CD4-positive, alpha-beta T cell treated with Interferon gamma for 1 hour (primary cell): ENCODE results near the gene TXNIP.
A peak's percentile ranks its signal among the peaks of the same experiment; 100 is the strongest.

Experiments
- DNase-seq: peaks from one replicate; pipeline ENCODE4 v3.0.0-alpha.2; 2020

TXNIP gene

DNA sequence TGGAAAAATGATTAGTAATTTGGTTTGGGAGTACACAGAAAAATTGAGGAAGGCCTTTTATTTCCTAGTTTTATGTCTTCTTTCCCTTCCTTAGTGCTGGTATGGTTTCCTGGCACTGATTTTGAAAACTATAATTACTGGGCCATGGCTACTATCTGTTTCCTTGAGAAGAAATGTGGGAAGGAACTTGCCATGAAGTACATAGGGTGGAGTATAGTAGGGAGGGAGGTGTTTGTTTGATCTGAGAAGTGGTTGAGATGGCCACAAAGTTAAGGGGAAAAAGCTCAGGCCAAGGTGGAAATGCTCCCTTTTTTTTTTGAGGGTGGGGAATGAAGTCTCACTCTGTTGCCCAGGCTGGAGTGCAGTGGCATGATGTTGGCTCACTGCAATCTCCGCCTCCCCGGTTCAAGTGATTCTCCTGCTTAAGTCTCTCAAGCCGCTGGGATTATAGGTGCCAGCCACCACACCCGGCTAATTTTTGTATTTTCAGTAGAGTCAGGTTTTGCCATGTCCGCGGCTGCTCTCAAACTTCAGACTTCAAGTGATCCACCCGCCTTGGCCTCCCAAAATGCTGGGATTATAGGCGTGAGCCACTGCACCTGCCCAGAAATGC, 13.9 kb upstream of the TXNIP start:
- no peak for DNase-seq

DNA sequence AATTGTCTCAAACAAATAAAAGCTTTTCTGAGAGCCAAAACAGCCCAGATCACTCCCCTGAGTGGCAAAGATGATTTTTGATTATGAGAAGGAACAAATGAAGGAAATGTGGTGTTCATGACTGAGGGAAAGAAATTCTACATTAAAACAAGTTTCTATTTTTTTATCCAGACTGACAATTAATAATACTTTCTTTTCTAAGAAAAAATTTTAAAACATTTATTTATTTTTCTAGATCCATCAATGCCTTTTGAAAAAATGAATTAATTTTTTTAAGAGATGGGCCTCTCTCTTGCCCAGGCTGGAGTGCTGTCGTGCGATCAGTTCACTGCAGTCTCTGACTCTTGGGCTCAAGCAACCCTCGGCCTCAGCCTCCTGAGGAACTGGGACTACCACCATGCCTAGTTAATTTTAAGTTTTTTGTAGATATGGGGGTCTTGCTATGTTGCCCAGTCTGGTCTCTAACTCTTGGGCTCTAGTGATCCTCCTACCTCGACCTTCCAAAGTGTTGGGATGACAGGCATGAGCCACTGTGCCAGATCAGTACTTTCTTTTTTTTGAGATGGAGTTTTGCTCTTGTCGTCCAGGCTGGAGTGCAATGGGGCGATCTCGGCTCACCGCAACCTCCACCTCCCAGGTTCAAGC, 11.2 kb upstream of the TXNIP start:
- DNase-seq, result no peak

DNA sequence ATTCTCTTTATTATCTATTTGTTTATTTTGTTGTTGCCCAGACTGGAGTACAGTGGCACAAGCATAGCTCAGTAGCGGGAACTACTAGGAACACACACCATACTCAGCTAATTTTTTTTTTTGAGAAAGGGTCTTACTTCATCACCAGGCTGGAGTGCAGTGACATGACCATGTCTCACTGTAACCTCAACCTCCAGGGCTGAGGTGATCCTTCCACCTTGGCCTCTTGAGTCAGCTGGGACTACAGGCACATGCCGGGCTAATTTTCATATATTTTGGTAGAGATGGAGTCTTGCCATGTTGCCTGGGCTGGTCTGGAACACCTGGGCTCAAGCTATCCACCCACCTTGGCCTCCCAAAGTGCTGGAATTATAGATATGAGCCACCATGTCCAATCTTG, 5.3 kb upstream of the TXNIP start:
- DNase-seq, result no peak

DNA sequence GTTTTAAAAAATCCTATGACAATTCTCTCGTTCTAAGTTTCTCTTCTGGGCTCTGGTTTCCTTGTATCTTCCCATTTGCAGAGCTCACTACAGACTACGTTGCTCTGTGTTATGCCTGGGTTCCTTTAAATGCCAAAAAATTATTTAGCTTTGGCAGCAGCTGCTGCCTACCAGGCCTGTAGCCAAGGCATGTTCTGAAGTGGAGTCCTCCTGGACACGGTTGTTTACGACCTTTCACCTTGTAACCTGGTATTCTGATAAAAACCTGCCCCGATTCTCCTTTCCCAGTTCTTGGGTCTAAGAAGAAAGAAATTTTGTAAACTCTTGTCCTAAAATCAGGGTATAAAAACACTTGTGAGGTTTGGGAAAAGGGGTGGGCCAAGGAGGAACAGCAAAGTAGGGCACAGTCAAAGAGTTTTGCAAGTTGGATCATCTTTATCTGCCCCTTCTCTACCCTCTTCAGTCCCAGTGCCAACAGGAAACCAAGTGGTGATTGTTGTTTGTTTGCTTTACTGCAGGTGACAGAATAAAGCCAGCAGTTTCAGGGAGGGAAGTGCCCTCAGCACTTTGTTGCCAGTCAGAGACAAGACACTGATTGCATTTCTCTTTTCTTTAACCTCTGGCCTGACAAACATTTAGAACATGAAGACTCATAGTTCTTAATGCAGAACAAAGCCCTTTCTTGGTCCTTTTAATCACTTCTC, 3.1 kb upstream of the TXNIP start:
- peak; percentile 47 for DNase-seq

DNA sequence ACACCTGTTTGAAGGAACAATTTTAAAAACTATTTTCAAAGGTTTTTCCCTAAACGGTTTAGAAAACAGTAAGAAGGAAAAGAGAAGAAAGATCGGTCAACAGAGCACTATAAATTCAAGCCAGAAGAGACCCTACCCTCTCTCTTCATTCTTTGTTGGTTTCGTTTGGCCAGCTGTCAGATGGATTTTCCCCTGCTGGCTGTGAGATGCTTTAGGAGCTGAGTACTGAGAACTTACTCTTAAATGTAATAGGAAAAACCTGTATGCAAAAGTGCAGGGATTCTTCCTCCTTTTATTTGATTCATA, 1.3 kb upstream of the TXNIP start:
- no peak for DNase-seq

DNA sequence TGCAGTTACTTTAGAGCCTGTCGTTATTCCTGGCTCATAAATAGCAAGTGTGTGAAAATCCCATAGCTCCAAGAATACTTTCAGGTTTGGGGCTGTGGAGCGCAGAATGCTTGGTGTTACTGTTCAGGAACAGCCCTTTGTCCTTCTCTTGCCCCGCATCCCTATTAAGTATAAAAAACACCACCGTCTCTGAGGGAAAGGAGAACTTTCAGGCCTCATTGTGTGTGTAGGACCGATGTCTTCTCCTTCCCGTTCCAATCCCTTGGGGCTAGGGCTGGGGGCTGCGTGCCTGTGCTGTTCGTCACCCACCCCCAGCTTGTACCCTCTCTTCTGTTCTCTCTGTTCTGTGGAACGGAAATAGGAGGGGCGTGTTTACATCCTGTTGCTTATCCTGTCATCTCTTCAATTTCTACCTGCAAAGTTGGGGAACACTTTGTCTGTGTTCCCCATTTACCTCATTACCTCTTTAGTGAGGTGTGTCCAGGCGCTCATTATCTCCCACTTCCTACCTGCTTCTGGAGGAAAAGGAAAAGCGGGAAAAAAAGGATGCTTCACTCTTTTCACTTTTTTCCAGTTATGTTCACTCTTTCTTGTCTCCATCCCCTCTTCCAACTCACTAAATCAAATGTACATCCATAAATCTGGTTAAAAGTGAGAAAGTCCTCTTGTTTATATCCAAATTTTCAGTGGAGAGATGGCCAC, 788 bp upstream of the TXNIP start:
- peak; percentile 66 for DNase-seq

DNA sequence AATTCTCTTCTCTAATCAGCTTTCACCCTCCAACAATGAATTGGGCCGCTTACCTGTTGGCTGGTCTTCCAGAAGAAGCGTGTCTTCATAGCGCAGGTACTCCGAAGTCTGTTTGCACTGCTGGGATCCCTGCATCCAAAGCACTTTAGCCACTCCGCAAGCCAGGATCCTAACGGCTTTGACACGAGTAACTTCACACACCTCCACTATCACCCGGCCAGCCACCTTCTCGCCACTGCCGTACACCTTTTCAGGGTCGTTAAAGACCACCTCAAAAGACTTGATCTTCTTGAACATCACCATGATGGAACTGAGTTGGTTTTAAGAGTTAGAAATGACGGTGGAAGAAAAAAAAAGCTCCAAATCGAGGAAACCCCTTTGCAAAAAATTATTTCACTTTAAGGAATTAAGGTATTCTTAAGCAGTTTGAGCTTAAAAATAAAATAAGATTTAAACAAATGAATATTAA, 381 bp downstream of the TXNIP start:
- no peak for DNase-seq

DNA sequence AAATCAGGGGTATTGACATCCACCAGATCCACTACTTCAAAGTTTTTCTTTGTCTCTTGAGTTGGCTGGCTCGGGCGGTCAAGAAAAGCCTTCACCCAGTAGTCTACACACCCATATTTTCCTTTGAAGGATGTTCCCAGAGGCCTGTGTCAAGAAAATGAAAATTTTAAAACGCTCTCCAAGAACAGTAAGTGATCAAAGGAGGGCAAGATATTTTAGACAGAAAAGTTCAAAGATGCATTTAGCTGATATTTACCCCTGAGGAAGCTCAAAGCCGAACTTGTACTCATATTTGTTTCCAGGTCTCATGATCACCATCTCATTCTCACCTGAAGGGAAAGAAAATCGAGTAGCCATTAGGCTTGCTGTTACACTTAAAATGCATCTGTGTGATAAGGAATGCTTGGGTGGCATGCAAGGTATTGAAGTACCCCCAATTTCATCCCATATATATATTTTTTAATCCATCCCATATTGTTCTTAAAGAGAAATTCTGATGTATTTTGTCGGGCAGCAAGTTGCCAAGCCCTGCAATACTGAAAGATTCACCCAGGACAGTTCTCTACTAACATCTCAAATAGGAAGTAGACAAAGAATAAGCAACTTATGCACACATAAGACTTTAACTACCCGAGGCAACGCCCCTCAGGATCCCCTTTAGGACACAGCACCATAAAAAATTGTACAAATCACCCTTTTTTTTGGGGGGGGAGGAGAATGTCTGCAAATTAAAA, 1.1 kb downstream of the TXNIP start:
- DNase-seq, result no peak

DNA sequence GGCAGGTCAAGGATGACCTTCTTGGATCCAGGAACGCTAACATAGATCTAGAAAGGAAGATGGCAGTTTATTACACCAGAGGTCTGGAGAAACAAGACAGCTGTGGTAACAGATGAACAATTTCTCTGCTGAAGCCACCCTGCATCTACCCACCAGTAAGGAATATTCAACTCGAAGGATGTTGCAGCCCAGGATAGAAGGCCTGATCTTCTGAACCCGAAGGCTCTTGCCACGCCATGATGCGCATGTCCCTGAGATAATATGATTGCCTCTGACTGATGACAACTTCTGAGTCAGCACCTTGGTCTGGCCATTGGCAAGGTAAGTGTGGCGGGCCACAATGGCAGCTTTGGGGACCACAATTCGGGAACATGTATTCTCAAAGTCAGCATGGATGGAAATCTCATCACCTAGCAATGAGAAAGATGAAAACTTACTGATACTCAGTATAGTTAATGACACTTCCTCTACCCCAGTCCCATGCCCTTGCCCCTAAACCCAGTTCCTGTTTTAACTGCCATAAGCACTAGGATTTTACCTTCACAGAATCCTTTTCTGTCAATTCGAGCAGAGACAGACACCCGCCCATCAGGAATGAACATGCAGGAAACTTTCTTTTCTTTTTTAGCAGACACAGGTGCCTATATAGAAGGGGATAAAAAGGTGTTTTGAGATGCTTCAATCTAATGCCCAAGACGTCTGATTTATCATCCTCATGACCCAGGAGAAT, 1.8 kb downstream of the TXNIP start:
- no peak for DNase-seq

DNA sequence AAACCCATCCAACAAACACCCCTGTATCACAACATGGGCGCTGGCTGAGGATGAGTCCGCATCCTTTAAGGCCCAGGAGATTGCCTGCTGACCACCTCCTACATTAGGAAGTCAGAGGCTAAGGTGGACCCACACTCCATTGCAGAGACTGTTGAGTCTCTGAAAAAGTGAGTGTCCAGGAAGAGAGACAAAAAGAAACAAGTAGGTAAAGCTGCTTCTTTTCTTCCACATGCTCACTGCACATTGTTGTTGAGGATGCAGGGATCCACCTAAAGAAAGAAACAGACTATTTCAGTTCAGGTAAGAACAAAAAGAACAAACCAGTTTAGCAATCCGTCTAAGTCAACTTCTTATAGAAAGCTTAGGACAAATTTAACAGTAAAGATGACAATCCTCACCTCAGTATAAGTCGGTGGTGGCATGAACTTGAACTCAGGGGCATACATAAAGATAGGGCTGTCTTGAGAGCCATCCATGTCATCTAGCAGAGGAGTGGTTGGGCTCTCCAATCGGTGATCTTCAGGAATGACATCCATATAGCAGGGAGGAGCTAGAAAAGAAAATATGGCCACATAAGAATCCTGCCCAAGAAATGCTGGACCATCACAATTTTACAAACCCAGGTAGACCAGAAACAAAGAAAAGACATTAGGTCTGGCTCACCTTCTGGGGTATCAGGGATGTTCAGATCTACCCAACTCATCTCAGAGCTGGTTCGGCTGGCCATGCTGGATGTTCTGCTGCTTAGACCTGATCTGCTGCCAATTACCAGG, 2.6 kb downstream of the TXNIP start:
- no peak for DNase-seq

DNA sequence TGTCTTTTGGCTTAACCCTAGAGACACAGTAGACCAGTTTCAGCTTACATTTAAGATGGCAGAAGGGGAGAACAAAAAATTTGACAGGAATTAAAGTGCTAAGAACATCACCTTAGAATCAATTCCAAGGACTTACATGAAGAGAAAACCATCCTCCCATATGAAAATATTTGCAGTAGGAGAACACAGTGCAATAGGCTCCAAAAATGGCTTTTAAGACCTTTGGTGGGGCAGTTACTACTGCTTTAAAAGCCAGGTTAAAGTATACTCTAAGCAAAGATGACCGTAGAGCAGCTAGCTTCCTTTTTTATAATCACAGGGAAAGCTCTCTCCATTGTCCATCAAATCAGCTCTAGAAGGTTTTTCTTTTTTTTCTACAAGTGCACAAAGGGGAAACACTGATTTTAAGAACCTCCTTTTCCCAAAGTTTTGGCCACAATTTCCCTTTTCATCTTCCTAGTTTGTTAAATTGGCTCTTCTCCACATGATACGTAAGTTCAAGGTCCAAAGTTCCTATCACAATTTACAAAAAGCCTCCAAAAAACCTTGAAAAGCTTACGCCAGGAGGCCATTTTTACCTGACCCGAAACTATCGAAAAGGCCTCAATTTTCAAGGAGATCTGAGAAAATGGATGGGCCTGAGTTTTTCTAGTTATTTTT, 3.3 kb downstream of the TXNIP start:
- DNase-seq, result no peak

DNA sequence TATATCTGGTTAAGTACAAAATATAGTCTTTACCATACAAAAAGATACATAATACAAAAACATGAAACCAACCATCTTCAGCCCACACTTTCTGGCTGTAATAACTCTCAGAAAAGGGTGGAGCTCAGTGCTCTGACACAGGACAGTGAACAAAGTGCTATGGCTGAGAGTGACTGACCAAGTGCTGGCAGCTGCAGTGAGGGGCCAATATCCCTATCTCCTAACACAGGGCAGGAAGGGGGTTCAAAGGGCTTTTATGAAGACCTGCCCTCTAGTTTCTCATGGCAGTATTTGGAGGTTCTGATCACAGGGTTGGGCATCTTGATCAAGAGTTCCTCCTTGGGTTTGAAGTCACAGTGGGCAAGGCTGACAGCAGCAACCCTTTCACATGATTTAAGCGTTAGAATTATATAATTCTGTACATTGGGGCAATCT, 3.9 kb downstream of the TXNIP start:
- DNase-seq, result no peak

DNA sequence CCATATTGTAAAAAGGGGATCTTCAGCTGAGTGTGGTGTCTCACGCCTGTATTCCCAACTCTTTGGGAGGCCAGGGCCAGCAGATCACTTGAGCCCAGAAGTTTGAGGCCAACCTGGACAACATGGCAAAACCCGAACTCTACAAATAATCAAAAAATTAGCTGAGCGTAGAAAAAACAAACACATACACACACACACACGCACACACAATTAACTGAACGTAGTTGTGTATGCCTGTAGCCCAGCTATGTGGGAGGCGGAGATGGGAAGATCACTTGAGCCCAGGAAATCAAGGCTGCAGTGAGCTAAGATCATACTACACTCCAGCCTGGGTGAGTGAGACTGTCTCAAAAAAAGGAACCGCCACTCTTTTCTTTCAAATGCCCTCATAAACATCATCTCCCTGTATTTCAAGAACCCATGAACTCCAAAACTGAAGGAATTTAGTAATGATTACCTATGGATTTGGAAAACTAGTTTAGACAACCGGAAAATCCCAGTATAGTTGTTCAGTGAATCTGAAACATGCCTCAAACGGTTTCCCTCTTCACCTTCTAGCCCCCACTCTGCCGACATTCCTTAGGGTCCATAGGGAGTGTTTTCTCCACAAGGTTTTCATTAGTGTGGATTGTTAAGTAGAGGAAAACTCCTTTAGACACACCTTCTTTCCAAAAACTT, 4.5 kb downstream of the TXNIP start:
- DNase-seq, result no peak

DNA sequence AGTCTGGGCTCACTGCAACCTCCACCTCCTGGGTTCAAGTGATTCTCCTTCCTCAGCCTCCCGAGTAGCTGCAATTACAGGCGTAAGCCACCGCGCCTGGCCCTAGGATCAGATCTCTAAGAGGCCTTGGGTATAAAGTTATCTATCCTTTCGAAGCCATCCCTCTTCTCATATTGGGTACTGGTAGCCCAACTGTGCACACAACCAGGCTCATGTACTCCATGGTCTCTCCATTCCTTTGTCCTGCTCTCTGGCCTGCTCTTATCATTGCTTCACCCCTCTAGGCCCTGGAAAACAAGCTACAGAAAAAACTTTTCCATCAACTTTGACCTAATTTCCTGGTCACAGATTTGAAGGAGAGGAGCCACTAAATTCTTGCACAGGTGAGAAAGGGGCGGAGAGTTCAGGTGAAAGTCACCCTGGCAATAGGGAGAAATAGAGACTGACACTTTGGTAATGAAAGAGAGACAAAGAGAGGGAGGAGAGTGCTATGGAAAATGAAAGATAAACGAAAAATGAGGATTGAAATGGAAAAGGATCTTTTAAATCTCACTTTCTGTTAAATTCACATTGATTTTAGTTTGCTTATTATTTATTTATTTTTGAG, 6.0 kb downstream of the TXNIP start:
- no peak for DNase-seq

DNA sequence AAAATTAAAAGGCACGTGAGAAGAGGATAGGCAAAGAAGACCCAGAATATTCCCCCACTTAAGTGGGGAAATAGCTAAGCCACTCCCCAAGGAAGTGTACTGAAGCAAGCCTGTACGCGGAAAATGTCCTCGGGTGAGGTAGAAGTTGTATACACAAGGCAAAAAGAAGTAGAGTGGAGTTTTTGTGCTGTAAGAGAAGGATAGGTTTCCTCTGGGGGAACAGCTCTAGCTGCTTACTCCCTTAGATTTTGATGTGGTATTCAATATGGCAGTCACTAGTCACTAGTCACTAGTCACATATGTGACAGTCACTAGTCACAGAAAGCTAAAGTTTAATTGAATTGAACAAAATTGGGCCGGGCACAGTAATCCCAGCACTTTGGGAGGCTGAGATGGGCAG, 7.6 kb downstream of the TXNIP start:
- DNase-seq, result no peak

DNA sequence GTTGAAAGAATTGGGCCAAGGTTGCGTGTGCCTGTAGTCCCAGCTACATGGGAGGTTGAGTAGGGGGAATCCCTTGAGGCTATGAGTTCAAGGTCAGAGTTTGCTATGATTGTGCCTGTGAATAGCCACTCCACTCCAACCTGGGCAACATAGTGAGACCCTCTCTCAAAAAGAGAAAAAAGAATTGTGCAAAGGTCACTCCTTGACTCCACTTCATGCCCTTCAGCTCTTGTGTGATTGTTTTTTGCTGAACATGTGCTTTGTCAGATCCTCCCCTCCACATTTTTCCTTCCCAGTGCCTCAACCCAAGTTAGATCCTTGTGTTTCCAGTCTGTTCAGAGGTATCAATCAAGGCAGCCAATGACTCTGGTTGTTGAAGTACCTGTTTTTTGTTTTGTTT, 8.5 kb downstream of the TXNIP start:
- no peak for DNase-seq

DNA sequence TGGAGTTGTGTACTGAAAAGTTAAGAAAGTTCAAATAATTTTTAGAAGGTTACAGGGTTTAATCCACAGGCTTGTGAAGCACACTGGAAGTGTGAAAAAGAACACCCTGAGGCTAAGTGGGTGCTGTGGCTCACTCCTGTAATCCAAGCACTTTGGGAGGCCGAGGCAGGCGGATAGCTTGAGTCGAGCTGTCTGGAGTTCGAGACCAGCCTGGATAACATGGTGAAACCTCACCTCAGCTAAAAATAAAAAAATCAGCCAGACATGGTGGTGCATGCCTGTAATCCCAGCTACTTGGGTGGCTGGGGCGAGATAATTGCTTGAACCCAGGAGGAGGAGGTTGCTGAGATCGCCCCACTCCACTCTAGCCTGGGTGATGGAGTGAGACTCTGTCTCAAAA, 9.8 kb downstream of the TXNIP start:
- no peak for DNase-seq

DNA sequence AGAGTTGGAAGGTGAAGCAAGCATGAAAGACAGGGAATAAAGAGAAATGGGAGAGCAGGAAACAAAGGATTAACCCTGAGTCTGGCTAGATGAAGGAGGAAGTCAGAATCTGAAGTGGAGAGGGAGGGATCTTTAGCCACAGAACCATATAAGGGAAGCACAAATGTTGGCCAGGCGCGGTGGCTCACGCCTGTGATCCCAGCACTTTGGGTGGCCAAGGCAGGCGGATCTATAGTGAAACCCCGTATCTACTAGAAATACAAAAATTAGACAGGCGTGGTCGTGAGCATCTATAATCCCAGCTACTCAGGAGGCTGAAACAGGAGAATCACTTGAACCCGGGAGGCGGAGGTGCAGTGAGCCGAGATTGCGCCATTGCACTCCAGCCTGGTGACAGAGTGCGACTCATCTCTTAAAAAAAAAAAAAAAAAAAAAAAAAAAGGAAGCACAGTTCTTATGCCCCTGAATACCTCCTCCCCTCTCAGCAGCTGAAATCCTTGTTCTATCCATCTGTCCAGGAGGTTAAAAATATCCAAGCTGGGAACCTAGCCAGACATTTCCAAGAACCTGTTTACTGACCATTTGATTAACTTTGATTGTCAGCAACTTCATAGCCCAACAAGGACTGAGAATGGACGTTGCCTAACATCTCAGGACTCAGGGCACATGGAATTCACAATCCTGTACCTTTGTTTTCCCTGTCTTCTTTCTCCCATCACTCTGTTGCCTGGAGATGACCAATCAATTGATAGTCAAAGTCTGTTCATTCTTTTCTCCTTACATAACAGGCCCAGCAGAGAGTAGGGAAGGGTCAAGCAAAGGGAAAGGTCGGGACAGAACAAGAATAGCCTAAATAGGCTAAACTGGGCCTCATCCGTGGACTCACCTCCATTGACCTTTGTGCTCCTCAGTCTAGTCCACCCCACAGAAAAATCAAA, 10.6 kb downstream of the TXNIP start:
- no peak for DNase-seq

DNA sequence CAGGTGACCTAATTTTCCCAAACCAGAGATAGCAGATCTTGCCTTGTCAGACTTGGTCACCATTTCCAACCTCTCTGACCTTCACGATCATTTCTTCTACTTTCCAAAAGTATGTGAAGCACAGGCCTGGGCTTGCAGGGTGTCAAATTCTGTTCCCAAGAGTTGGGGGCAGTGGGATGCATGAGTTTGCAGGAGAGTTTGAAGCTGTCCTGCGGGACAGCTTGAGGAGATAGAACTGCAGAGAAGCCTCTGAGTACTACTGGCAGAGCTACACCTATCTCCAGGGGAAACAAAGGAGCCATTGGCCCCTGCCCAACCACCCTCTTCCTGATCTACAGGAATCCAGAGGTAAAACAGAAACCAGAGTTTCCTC, 11.3 kb downstream of the TXNIP start:
- no peak for DNase-seq
